Activated CD4-positive, alpha-beta memory T cell treated with anti-CD3 and anti-CD28 coated beads, Interleukin-2, amount 10 ng/mL, durations not matched to agents 7 days and 5 days (primary cell): ENCODE measurements around the gene TRMT10B. TPM values are rescaled to one million over a fixed set of nuclear protein-coding genes. Genes with fewer than 3 reads are reported as not detected.
"Not testable (repeated sequence)": the region's sequence is repeated elsewhere in the genome, so short reads cannot be mapped to it uniquely, and the experiment has no call there.

Experiments used
- CTCF ChIA-PET: fragments of 350-600 bp; sonication (Branson Sonifier 250); formaldehyde crosslinking; loops from one replicate; lab custom pipeline; 2021; ENCODE audit warnings: antibody characterized with exemption, inconsistent platforms; lab: Charles Lee
- POLR2A ChIA-PET: fragments of 350-600 bp; sonication (Branson Sonifier 250); formaldehyde crosslinking; loops from one replicate; lab custom pipeline; 2021; ENCODE audit warnings: antibody characterized with exemption; lab: Charles Lee
- DNase-seq: peaks from one replicate; pipeline ENCODE4 v3.0.0-alpha.2; 2020
- H3K27ac Mint-ChIP-seq: one replicate; pipeline ENCODE4 v1.8.0; 2021; ENCODE audit warnings: mild to moderate bottlenecking, mixed read lengths
- H3K27me3 Mint-ChIP-seq: one replicate; pipeline ENCODE4 v1.8.0; 2021; ENCODE audit warnings: mixed read lengths
- H3K36me3 Mint-ChIP-seq: one replicate; pipeline ENCODE4 v1.8.0; 2021; ENCODE audit warnings: low read depth, mixed read lengths
- H3K4me1 Mint-ChIP-seq: one replicate; pipeline ENCODE4 v1.8.0; 2021; ENCODE audit warnings: mixed read lengths
- H3K4me3 Mint-ChIP-seq: one replicate; pipeline ENCODE4 v1.8.0; 2021; ENCODE audit warnings: mild to moderate bottlenecking, mixed read lengths
- H3K9me3 Mint-ChIP-seq: one replicate; pipeline ENCODE4 v1.8.0; 2021; ENCODE audit warnings: mixed read lengths
- total RNA-seq, 2 experiments: library from RNA; stranded (reverse); gene quantifications; one replicate each; pipeline ENCODE4 v1.2.3, GENCODE V29; 2021

TRMT10B gene
- total RNA-seq, 2 experiments from 2014 or later = 11.8 to 14.2 TPM

DNA sequence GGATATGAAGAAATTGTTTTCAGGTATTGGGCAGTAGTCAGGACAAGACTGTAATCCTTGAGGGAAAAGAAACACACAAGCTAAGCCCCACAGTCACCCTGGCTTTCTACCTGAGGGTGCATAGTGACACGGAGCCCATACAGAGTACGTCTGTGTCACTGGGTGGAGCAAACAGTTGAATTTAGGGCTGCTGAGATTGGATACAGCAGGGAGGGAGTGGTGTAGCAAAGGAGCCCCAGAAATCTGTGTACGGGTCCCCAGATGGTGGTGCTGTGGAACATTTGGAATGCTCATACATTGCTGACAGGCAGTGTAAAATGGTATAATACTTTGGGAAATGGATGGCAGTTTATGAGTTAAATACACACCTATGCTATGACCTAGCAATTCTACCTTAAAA is 5.1 kb downstream of the TRMT10B start:
- H3K4me1 Mint-ChIP-seq = peaks cover 17% of the 10 kb centered on the region
- no peaks in the 10 kb centered on the region for H3K9me3 Mint-ChIP-seq
- no peaks in the 10 kb centered on the region for H3K27me3 Mint-ChIP-seq
- H3K36me3 Mint-ChIP-seq = peaks cover 26% of the 10 kb centered on the region
- H3K27ac Mint-ChIP-seq = no peak overlapping the region
- CTCF ChIA-PET = no interaction called here
- H3K4me3 Mint-ChIP-seq = no peak overlapping the region
- no peak for DNase-seq
- POLR2A ChIA-PET = no interaction called here

DNA sequence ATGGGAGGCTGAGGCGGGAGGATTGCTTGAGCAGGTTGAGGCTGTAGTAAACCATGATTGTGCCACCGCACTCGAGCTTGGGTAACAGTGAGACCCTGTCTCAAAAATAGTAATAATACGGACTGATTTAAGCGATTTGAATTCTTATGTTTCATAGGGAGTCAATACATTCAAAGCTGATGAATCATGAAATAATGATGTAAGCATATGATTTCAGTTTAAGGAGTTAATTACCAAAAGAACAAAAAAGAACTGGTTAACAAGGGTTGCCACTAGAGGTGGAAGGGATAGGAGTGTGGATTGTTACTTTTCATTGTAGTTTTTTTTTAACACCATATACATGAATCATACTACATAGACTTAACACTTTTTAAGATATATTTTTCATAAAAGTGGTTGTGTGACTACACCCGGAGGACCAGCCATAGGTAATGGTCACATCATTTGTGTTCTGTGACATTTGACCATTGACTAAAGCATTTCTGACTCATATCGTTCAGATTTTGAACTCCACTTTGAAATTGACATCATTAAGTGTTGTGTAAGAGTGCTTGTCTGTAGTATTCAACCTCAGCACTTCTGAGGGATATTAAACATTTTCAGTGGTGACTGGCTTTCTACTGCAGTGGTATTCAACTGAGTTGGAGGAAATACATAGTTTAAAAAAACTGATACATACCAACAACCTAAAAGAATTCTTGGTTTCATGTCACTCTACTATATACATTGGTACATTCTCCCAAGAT is 7.0 kb downstream of the TRMT10B start:
- peaks cover under 1% of the 10 kb centered on the region for H3K4me1 Mint-ChIP-seq
- H3K9me3 Mint-ChIP-seq = no peaks in the 10 kb centered on the region
- no peak overlapping the region for H3K27ac Mint-ChIP-seq
- no peaks in the 10 kb centered on the region for H3K27me3 Mint-ChIP-seq
- no peak for DNase-seq
- peaks cover 29% of the 10 kb centered on the region for H3K36me3 Mint-ChIP-seq
- ChIA-PET CTCF (no interaction called here), POLR2A (no interaction called here)
- no peak overlapping the region for H3K4me3 Mint-ChIP-seq

DNA sequence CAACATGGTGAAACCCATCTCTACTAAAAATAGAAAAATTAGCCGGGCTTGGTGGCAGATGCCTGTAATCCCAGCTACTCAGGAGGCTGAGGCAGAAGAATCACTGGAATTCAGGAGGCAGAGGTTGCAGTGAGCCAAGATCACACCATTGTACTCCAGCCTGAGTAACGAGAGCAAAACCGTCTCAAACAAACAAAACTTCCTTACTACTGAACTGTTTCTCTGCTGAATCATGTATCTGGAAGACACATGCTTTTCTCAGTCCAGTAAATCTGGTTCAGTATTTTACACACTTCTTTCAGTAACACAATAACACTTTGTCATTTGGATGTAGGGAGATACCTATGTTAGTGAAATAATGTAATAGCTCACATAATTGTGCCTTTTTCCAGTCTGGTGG is 7.9 kb downstream of the TRMT10B start:
- CTCF ChIA-PET = no interaction called here
- no peak for DNase-seq
- H3K4me3 Mint-ChIP-seq = no peak overlapping the region
- H3K36me3 Mint-ChIP-seq = peaks cover 35% of the 10 kb centered on the region
- no peaks in the 10 kb centered on the region for H3K27me3 Mint-ChIP-seq
- POLR2A ChIA-PET = no interaction called here
- H3K9me3 Mint-ChIP-seq = no peaks in the 10 kb centered on the region
- no peak overlapping the region for H3K27ac Mint-ChIP-seq
- no peaks in the 10 kb centered on the region for H3K4me1 Mint-ChIP-seq

DNA sequence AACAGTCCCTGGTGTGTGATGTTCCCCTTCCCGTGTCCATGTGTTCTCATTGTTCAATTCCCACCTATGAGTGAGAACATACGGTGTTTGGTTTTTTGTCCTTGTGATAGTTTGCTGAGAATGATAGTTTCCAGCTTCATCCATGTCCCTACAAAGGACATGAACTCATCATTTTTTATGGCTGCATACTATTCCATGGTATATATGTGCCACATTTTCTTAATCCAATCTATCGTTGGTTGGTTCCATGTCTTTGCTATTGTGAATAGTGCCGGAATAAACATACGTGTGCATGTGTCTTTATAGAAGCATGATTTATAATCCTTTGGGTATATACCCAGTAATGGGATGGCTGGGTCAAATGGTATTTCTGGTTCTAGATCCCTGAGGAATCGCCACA is 11.7 kb downstream of the TRMT10B start:
- H3K36me3 Mint-ChIP-seq = peaks cover 52% of the 10 kb centered on the region
- POLR2A ChIA-PET, H3K9me3 Mint-ChIP-seq, H3K27me3 Mint-ChIP-seq, DNase-seq, H3K27ac Mint-ChIP-seq, H3K4me1 Mint-ChIP-seq, CTCF ChIA-PET, H3K4me3 Mint-ChIP-seq: not testable (repeated sequence)

DNA sequence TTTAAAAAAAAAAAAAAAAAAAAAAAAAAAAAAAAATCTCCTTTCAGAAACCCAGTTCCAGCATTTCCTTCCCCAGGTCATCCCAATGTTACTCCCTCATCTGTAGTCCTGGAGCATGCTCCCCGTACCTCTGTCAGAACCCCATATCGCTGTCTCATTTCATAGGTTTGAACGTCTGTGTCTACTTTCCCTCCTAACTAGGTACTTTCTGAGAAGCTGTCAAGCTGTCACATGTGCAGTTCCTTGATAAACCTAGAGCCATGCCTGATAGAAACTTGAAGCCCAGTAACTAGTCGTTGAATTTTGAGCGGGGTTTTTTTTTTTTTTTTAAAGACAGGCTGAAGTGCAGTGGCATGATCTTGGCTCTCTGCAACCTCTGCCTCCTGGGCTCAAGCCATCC is 15.7 kb downstream of the TRMT10B start:
- ChIA-PET POLR2A (interaction anchor here (1.0 to 1.9 kb wide), 3 partner anchors 9 to 16 kb away, joined by 3 to 5 read pairs (median 5); partner anchors contain the start of gene EXOSC3), CTCF (interaction anchor here (0.7 kb wide), 1 partner anchor 319 kb away, joined by 4 read pairs; no protein-coding TSS in a partner anchor)
- H3K36me3 Mint-ChIP-seq = peaks cover 46% of the 10 kb centered on the region
- H3K27ac Mint-ChIP-seq = no peak overlapping the region
- H3K27me3 Mint-ChIP-seq = no peaks in the 10 kb centered on the region
- H3K4me1 Mint-ChIP-seq = no peaks in the 10 kb centered on the region
- no peak for DNase-seq
- no peak overlapping the region for H3K4me3 Mint-ChIP-seq
- H3K9me3 Mint-ChIP-seq = no peaks in the 10 kb centered on the region

DNA sequence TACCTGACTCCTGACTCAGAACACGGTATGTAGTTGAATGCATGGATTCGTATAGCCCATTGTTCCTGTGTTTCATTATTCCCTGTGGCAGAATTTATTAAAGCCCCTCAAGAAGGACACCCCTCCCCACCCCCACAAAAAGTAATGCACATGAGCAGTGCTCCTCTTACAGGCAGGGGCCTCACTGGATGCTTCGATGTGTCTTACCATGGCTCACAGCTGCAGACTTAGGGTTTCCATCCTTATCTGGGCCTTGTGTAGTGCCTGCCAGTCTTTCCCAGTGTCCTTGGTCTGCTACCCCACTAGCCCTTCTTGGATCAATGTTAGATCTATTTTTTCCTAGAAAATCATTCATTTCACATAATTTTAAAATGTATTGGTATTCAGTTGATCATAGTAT is 16.4 kb downstream of the TRMT10B start:
- H3K27me3 Mint-ChIP-seq = no peaks in the 10 kb centered on the region
- H3K4me1 Mint-ChIP-seq = no peaks in the 10 kb centered on the region
- H3K36me3 Mint-ChIP-seq = peaks cover 50% of the 10 kb centered on the region
- CTCF ChIA-PET = interaction anchor here (0.7 to 1.5 kb wide), 2 partner anchors 15 to 318 kb away, joined by 4 read pairs; partner anchors contain the start of gene EXOSC3
- DNase-seq = no peak
- no peaks in the 10 kb centered on the region for H3K9me3 Mint-ChIP-seq
- H3K4me3 Mint-ChIP-seq = no peak overlapping the region
- no peak overlapping the region for H3K27ac Mint-ChIP-seq
- POLR2A ChIA-PET = interaction anchor here (1.1 to 1.9 kb wide), 2 partner anchors 9 to 13 kb away, joined by 5 read pairs; no protein-coding TSS in a partner anchor

DNA sequence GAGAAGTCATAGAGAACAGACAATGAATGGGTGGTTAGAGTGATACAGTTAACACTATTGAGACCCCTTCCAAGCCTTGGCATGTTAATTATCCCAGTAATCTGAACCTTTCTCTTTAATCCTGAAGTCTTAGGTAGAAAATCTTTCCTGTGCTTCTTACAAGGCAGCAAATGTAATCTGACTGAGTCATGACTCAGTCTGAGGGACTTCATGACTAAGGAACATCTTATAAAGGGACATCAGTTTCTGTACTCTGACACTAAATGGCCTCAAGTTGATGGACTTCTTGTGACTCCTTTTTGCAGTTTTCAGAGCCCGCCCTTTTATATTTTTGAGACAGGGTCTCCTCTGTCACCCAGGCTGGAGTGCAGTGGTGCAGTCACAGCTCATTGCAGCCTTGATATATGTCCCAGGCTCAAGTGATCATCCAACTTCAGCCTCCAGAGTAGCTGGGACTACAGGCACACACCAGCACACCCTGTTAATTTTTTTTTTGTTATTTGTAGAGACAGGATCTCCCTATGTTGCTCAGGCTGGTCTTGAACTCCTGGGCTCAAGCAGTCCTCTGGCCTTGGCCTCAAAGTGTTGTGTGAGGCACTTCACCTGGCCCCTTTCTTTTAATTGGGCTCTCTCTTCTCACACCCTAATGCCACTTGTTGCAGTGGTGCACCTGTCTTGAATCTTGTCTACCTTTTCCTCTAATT is 21.8 kb downstream of the TRMT10B start:
- ChIA-PET POLR2A (interaction anchor here (2.9 kb wide), 1 partner anchor 9 kb away, joined by 12 read pairs; the partner anchor contains the start of gene EXOSC3), CTCF (interaction anchor here (2.0 kb wide), 1 partner anchor 27 kb away, joined by 7 read pairs; no protein-coding TSS in a partner anchor)
- no peaks in the 10 kb centered on the region for H3K4me1 Mint-ChIP-seq
- no peak overlapping the region for H3K27ac Mint-ChIP-seq
- DNase-seq = no peak
- no peaks in the 10 kb centered on the region for H3K27me3 Mint-ChIP-seq
- no peaks in the 10 kb centered on the region for H3K9me3 Mint-ChIP-seq
- H3K36me3 Mint-ChIP-seq = peaks cover 55% of the 10 kb centered on the region
- H3K4me3 Mint-ChIP-seq = no peak overlapping the region

DNA sequence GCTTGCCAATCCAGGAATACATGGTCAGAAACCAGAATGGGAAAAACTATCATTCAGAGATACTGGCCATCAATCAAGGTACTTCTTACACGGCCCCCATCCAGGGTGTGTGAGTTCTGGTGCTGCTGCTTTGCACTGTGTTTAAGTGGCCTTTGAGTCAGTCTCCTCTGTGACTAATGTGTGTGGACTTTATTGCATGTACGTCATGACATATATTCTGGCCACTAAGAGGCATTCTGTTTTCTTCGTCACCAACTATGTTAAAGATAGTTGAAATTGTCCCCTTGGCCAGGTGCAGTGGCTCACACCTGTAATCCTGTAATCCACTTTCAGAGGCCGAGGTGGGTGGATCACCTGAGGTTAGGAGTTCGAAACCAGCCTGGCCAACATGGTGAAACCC is 22.7 kb downstream of the TRMT10B start:
- H3K4me1 Mint-ChIP-seq = peaks cover 9% of the 10 kb centered on the region
- ChIA-PET CTCF (no interaction called here), POLR2A (interaction anchor here (2.9 kb wide), 1 partner anchor 8 kb away, joined by 12 read pairs; the partner anchor contains the start of gene EXOSC3)
- H3K27me3 Mint-ChIP-seq = no peaks in the 10 kb centered on the region
- no peak overlapping the region for H3K27ac Mint-ChIP-seq
- no peak overlapping the region for H3K4me3 Mint-ChIP-seq
- no peaks in the 10 kb centered on the region for H3K9me3 Mint-ChIP-seq
- no peak for DNase-seq
- H3K36me3 Mint-ChIP-seq = peaks cover 64% of the 10 kb centered on the region

DNA sequence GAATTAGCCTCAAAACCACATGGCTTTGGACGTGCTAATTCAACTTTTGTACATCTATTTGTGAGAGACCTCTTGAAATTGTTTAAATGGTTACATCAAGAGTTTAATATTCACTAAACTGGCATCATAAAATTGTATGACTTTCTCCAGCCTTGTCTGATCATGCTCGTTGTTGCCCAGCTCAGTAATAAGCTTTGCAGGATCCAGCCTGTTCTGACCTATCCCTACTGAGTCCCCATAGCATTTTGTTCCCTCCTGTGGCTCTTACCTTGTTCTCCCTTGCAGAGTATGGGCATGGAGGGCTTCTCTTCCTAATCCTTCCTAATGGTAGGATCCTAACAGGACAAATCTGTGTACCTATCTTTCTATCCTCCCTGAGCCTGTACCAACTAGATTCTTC is 24.9 kb downstream of the TRMT10B start:
- POLR2A ChIA-PET = interaction anchor here (1.4 kb wide), 1 partner anchor 9 kb away, joined by 5 read pairs; no protein-coding TSS in a partner anchor
- H3K36me3 Mint-ChIP-seq = peaks cover 73% of the 10 kb centered on the region
- H3K27me3 Mint-ChIP-seq = no peaks in the 10 kb centered on the region

DNA sequence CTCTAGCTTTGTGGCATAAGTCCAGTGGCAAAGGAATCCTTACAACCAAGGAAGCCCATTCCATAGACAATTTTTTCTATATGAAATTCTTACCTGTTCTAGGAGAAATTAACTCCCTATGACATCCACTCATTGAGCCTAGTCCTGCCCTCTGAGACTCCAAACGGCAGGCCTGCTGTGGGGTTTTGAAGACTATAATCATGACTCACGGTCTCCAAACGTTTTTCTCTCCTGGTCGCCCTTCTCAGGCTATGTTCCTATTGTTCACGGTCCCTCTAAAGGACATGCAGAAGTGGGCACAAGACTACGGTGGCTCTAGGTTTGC is 30.6 kb downstream of the TRMT10B start:
- H3K27ac Mint-ChIP-seq = peak overlapping the region; percentile 95
- H3K27me3 Mint-ChIP-seq = no peaks in the 10 kb centered on the region
- ChIA-PET CTCF (interaction anchor here (1.1 to 1.4 kb wide), 4 partner anchors 17 to 119 kb away, joined by 3 to 6 read pairs (median 4); partner anchors contain the start of gene DCAF10), POLR2A (interaction anchor here (0.5 to 3.4 kb wide), 11 partner anchors 9 to 318 kb away, joined by 3 to 118 read pairs (median 10); partner anchors contain the start of genes DCAF10, POLR1E, SLC25A51 and TOMM5)
- H3K36me3 Mint-ChIP-seq = peaks cover 54% of the 10 kb centered on the region
- peaks cover 47% of the 10 kb centered on the region for H3K4me1 Mint-ChIP-seq
- no peaks in the 10 kb centered on the region for H3K9me3 Mint-ChIP-seq
- peak overlapping the region; percentile 98 for H3K4me3 Mint-ChIP-seq
- DNase-seq = no peak

More for the DNA sequence above, 24.9 kb downstream of the TRMT10B start:
- H3K9me3 Mint-ChIP-seq = no peaks in the 10 kb centered on the region
- no peak overlapping the region for H3K27ac Mint-ChIP-seq
- no peak overlapping the region for H3K4me3 Mint-ChIP-seq
- no peak for DNase-seq
- peaks cover 29% of the 10 kb centered on the region for H3K4me1 Mint-ChIP-seq
- CTCF ChIA-PET = interaction anchor here (1.2 kb wide), 1 partner anchor 19 kb away, joined by 3 read pairs; no protein-coding TSS in a partner anchor

DNA sequence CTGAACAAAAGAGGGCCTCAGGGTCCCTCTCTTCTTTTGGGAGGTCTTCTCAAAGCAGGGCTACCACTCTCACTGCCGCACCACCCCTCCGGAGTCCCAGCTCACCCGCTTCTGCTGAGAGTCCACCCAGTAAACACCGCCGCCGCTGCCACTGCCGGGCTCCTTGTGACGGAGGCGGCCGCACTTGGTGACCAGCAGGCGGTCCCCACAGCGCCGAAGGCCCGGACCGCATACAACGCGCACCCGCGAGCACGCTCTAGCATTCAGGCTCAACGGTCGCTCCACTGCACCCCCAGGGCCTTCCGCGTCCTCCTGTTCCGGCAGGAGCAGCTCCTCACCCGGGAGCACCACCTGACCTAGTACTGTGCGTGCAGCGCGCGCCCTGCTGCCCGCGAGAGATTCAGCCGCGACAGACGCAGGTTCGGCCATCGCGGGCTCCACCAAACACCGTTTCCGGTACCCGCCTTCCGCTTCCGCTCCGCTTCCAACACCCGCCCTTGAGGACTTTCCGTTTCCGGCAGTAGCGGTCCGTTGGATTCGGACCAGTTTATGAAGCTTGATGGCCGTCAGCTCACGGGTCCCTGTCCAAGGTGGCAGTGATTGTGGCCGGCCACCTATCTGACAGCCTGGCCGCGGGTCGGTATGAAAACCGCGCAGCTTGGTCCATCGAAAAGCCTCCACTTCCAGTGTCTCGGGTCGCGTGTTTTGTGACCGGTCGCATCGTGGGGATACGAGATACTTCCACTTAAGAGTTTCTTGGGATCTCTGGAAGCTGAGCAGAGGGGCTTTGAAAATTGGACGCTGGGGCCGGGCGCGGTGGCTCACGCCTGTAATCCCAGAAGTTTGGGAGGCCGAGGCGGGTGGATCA is 31.2 kb downstream of the TRMT10B start, which contains the start of gene EXOSC3:
Gene EXOSC3, minus strand, starts transcription at position 449 of the 868 bp plus-strand sequence. Its CDS starts 20 bp downstream, at position 429.
- Mint-ChIP-seq H3K4me3 (peak within 1 kb of the TSS; percentile 98), H3K9me3 (no peaks in the 10 kb centered on the region), H3K27ac (peak within 1 kb of the TSS; percentile 95), H3K4me1 (peaks cover 47% of the 10 kb centered on the region), H3K36me3 (peaks cover 48% of the 10 kb centered on the region), H3K27me3 (no peaks in the 10 kb centered on the region)
- CTCF ChIA-PET = interaction anchor here (0.8 to 1.4 kb wide), 6 partner anchors 12 to 193 kb away, joined by 3 to 6 read pairs (median 4); partner anchors contain the start of gene DCAF10
- DNase-seq = peak; percentile 90
- POLR2A ChIA-PET = interaction anchor here (0.5 to 3.4 kb wide), 18 partner anchors 9 to 639 kb away, joined by 3 to 118 read pairs (median 6); partner anchors contain the start of genes DCAF10, FBXO10, POLR1E and SLC25A51

DNA sequence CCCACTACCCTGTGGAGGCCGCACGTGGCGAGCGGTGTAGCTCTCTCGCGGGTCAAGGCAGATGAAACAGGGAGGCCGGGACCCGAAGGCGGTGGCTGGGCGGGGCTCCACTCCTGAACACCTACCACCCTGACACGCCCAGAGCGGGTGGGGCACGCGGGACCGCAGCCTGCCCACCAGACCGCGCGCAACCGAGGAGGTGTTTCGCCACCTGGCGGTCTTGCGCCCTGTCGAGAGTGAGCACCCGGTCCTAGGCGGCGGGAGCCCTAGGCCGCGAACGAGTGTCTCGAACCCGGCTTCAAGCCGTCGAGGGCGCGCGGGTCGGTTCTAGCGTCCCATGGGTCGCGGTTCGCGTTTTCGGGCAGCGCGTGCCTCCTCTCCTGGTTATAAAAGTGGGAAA is 33.5 kb downstream of the TRMT10B start:
- Mint-ChIP-seq H3K4me1 (peaks cover 33% of the 10 kb centered on the region), H3K27ac (no peak overlapping the region), H3K36me3 (peaks cover 33% of the 10 kb centered on the region), H3K27me3 (no peaks in the 10 kb centered on the region), H3K9me3 (peaks cover 4% of the 10 kb centered on the region), H3K4me3 (no peak overlapping the region)
- no peak for DNase-seq
- POLR2A ChIA-PET = no interaction called here
- CTCF ChIA-PET = no interaction called here
